Trophoblast cell (in vitro differentiated cells and primary cell): ENCODE measurements around the gene JAKMIP1.
A peak's percentile ranks its signal among the peaks of the same experiment; 100 is the strongest.

ENCODE experiments used
- DNase-seq, 2 donors: peaks; one replicate each; pipeline ENCODE4 v3.0.0-alpha.2; 2016
- H2AFZ ChIP-seq: 2 replicates; pipeline ENCODE4 v1.6.1; 2013; ENCODE audit warnings: low read length, moderate library complexity, mild to moderate bottlenecking; ENCODE audit not compliant: insufficient read depth, poor library complexity
- H2AK5ac ChIP-seq: 2 replicates; pipeline ENCODE4 v1.6.1; 2013; ENCODE audit warnings: mild to moderate bottlenecking, low read length
- H2BK120ac ChIP-seq: 2 replicates; pipeline ENCODE4 v1.6.1; 2013; ENCODE audit warnings: low read length, mild to moderate bottlenecking, moderate library complexity; ENCODE audit not compliant: insufficient read depth, poor library complexity
- H2BK12ac ChIP-seq: 2 replicates; pipeline ENCODE4 v1.6.1; 2013; ENCODE audit warnings: mild to moderate bottlenecking, low read length, moderate library complexity
- H2BK5ac ChIP-seq: 2 replicates; pipeline ENCODE4 v1.6.1; 2013; ENCODE audit warnings: low read length, low read depth, moderate library complexity, mild to moderate bottlenecking; ENCODE audit not compliant: poor library complexity
- H3K14ac ChIP-seq: 2 replicates; pipeline ENCODE4 v1.6.1; 2013; ENCODE audit warnings: mild to moderate bottlenecking, low read length
- H3K18ac ChIP-seq: 2 replicates; pipeline ENCODE4 v1.6.1; 2013; ENCODE audit warnings: mild to moderate bottlenecking, low read length
- H3K23ac ChIP-seq: 2 replicates; pipeline ENCODE4 v1.6.1; 2013; ENCODE audit warnings: low read length
- H3K27ac ChIP-seq: 2 replicates; pipeline ENCODE4 v1.5.1; 2013; ENCODE audit warnings: low read depth, mild to moderate bottlenecking, inconsistent platforms, low read length, moderate library complexity
- H3K27me3 ChIP-seq: 2 replicates; pipeline ENCODE4 v1.6.1; 2013; ENCODE audit warnings: inconsistent platforms, mild to moderate bottlenecking, low read length, moderate library complexity; ENCODE audit not compliant: insufficient read depth
- H3K36me3 ChIP-seq, 2 experiments: 1 replicate in 1 of 2; 2 replicates in 1 of 2; pipeline ENCODE4 v1.6.1; 2013; ENCODE audit warnings: low read length in 2 of 2, mild to moderate bottlenecking in 2 of 2, moderate library complexity in 1 of 2; ENCODE audit not compliant: insufficient read depth in 2 of 2, control insufficient read depth in 1 of 2
- H3K4ac ChIP-seq: 2 replicates; pipeline ENCODE4 v1.6.1; 2013; ENCODE audit warnings: low read depth, mild to moderate bottlenecking, low read length, moderate library complexity
- H3K4me1 ChIP-seq, 2 experiments: 1 replicate in 1 of 2; 2 replicates in 1 of 2; pipeline ENCODE4 v1.6.1; 2013; ENCODE audit warnings: low read length in 2 of 2, mild to moderate bottlenecking in 2 of 2, moderate library complexity in 1 of 2; ENCODE audit not compliant: insufficient read depth in 2 of 2, control insufficient read depth in 1 of 2
- H3K4me2 ChIP-seq: 2 replicates; pipeline ENCODE4 v1.6.1; 2013; ENCODE audit warnings: inconsistent platforms, mild to moderate bottlenecking, low read length, moderate library complexity
- H3K4me3 ChIP-seq: 2 replicates; pipeline ENCODE4 v1.5.1; 2013; ENCODE audit warnings: mild to moderate bottlenecking, low read depth, low read length, inconsistent platforms
- H3K79me1 ChIP-seq: one replicate; pipeline ENCODE4 v1.6.1; 2013; ENCODE audit warnings: low read length
- H3K79me2 ChIP-seq: 2 replicates; pipeline ENCODE4 v1.6.1; 2013; ENCODE audit warnings: low read length, mild to moderate bottlenecking; ENCODE audit not compliant: control insufficient read depth, insufficient read depth, poor library complexity
- H3K9ac ChIP-seq: 2 replicates; pipeline ENCODE4 v1.6.1; 2013; ENCODE audit warnings: mild to moderate bottlenecking, low read length
- H3K9me3 ChIP-seq: 2 replicates; pipeline ENCODE4 v1.6.1; 2013; ENCODE audit warnings: low read depth, mild to moderate bottlenecking, control low read depth, inconsistent platforms, low read length; ENCODE audit not compliant: insufficient read depth
- H4K12ac ChIP-seq: 2 replicates; pipeline ENCODE4 v1.6.1; 2013; ENCODE audit warnings: low read depth, mild to moderate bottlenecking, low read length, moderate library complexity
- H4K8ac ChIP-seq: 2 replicates; pipeline ENCODE4 v1.6.1; 2013; ENCODE audit warnings: low read depth, mild to moderate bottlenecking, low read length, moderate library complexity
- H4K91ac ChIP-seq: one replicate; pipeline ENCODE4 v1.6.1; 2013; ENCODE audit warnings: low read depth, mild to moderate bottlenecking, low read length, moderate library complexity
- WGBS: extraction: QIAGEN DNeasy Blood & Tissue Kit; methylation state at CpG from one replicate; pipeline ENCODE4 v1.1.7; 2013; ENCODE audit warnings: missing lambda C conversion rate; ENCODE audit not compliant: insufficient read length, insufficient coverage; ENCODE audit errors: extremely low coverage; 5-methylcytosine and 5-hydroxymethylcytosine counted together

The JAKMIP1 gene

DNA sequence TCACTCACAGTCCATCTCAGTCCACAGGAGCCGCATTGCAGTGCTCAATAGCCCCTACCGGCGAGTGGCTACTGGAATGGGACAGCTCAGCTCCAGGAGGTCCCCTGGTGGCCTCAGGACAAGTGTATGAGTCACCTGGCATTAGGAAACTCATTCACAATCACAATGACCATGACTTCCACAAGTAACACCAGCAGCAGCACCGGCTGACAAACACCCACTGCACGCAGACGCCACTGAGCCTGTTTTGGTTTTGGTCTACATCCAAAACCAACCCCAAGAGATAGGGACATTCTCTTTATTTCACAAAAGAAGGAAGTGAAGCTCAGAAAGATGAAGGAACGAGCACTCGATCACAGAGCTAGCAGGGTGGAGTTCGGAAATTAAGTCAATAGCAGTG lies 8.1 kb downstream of the JAKMIP1 start:
- H4K8ac ChIP-seq = no peak overlapping the region
- no peak overlapping the region for H2BK120ac ChIP-seq
- no peak overlapping the region for H2BK12ac ChIP-seq
- no peak overlapping the region for H3K4me2 ChIP-seq
- peaks cover 4% of the 10 kb centered on the region for H3K79me1 ChIP-seq
- H2AFZ ChIP-seq = no peak overlapping the region
- H3K27ac ChIP-seq = no peak overlapping the region
- peak; percentile 66 to 82 for DNase-seq
- no peak overlapping the region for H4K12ac ChIP-seq
- no peaks in the 10 kb centered on the region for H3K79me2 ChIP-seq
- H3K4me3 ChIP-seq = no peak overlapping the region
- H3K23ac ChIP-seq = no peak overlapping the region
- no peak overlapping the region for H2BK5ac ChIP-seq
- H3K4me1 ChIP-seq = peaks cover 9 to 12% of the 10 kb centered on the region in 2 experiments
- H3K27me3 ChIP-seq = no peaks in the 10 kb centered on the region
- WGBS = no CpG with 5 or more reads among the region's 9 CpGs
- no peak overlapping the region for H3K4ac ChIP-seq
- no peak overlapping the region for H2AK5ac ChIP-seq
- no peaks in the 10 kb centered on the region for H3K36me3 ChIP-seq
- H3K9ac ChIP-seq = no peak overlapping the region
- no peak overlapping the region for H3K18ac ChIP-seq
- peaks cover 4% of the 10 kb centered on the region for H3K9me3 ChIP-seq
- H3K14ac ChIP-seq = no peak overlapping the region
- H4K91ac ChIP-seq = no peak overlapping the region

DNA sequence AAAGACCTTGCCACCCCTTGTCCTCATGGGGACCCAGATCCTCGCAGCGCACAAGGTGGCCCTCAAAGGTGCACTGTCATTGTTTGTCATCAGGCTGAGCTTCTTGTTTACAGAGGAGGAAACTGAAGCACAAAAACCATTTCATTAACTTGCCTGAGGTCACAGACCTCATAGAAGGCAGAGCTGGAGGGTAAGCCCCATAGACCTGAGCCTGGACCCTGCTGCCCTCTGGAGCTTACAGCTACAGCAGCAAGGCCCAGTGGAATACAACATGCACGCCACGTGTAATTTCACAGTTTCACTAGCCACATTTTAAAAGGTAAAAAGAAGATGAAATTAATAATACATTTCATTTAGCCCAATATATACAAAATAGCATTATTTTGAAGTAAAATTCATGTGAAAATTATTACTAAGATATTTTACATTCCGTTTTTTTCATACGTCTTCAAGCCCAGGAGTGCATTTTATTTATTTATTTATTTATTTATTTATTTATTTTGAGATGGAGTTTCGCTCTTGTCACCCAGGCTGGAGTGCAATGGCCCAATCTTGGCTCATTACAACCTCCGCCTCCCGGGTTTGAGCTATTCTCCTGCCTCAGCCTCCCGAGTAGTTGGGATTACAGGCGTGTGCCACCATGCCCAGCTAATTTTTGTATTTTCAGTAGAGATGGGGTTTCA lies 8.8 kb downstream of the JAKMIP1 start:
- Histone ChIP-seq H3K79me2 (no peaks in the 10 kb centered on the region), H3K18ac (no peak overlapping the region), H2BK12ac (no peak overlapping the region), H2AK5ac (no peak overlapping the region), H3K36me3 (no peaks in the 10 kb centered on the region), H3K27ac (no peak overlapping the region), H3K4me3 (no peak overlapping the region), H3K27me3 (no peaks in the 10 kb centered on the region), H3K9ac (no peak overlapping the region), H3K79me1 (peaks cover 4% of the 10 kb centered on the region), H3K9me3 (peaks cover 4% of the 10 kb centered on the region), H3K4me1 (peaks cover 9 to 12% of the 10 kb centered on the region in 2 experiments), H2BK5ac (no peak overlapping the region), H3K14ac (no peak overlapping the region), H3K23ac (no peak overlapping the region), H2BK120ac (no peak overlapping the region), H2AFZ (no peak overlapping the region), H4K8ac (no peak overlapping the region), H3K4me2 (no peak overlapping the region), H4K91ac (no peak overlapping the region), H4K12ac (no peak overlapping the region), H3K4ac (no peak overlapping the region)
- WGBS = no CpG with 5 or more reads among the region's 11 CpGs
- DNase-seq = no peak

DNA sequence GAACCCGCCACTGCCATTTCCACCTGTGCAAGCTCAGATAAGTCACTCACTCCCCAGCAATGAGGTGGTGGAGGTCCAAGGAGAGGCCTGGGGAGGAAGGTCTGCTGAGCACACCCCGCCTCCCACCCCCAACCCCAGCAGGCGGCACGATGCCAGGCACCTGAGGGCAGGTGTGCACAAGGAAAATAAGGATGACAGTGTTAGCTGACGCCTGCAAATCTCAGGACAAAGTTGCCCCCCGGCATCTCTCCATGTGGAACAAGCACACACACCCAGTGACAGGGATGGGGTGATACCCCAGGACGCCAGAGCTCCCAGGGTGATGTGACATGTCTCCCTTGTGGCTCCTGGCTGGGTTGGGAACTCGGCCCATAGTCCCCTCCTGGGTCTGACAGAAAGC lies 9.9 kb downstream of the JAKMIP1 start:
- WGBS = no CpG with 5 or more reads among the region's 8 CpGs

DNA sequence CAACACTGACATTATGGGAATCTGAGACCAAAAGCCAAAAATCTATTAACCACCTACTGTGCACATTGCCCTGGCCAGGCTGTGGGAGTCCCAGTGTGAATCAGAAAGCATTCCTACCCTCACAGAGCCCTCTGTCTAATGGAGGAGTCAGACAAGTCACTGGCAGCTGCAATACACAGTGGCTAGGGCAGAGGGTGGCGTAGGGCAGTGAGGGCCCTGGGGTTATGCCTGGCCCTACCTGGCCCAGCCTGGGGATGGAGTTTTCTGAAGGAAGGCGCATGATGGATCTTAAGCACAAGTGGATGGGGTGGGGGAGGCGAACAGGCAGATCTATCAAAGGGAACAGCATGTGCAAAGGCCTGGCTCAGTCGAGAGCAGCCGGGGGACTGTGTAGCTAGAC lies 10.8 kb downstream of the JAKMIP1 start:
- no peak overlapping the region for H2BK5ac ChIP-seq
- no peak overlapping the region for H3K18ac ChIP-seq
- peaks cover 9 to 12% of the 10 kb centered on the region in 2 experiments for H3K4me1 ChIP-seq
- no peak overlapping the region for H2AK5ac ChIP-seq
- no peak overlapping the region for H4K12ac ChIP-seq
- no peak overlapping the region for H4K8ac ChIP-seq
- peak overlapping the region; percentile 46 for H3K4me2 ChIP-seq
- H3K9me3 ChIP-seq = peaks cover 4% of the 10 kb centered on the region
- H2AFZ ChIP-seq = no peak overlapping the region
- no peak overlapping the region for H3K9ac ChIP-seq
- H4K91ac ChIP-seq = peak overlapping the region; percentile 6
- WGBS = no CpG with 5 or more reads among the region's 5 CpGs
- H3K27ac ChIP-seq = peak overlapping the region; percentile 34
- DNase-seq = no peak
- peak overlapping the region; percentile 1 for H3K14ac ChIP-seq
- H3K36me3 ChIP-seq = no peaks in the 10 kb centered on the region
- H3K4ac ChIP-seq = no peak overlapping the region
- peak overlapping the region; percentile 19 for H2BK120ac ChIP-seq
- H2BK12ac ChIP-seq = peak overlapping the region; percentile 1
- H3K79me2 ChIP-seq = no peaks in the 10 kb centered on the region
- peaks cover 4% of the 10 kb centered on the region for H3K79me1 ChIP-seq
- no peak overlapping the region for H3K4me3 ChIP-seq
- H3K27me3 ChIP-seq = no peaks in the 10 kb centered on the region
- no peak overlapping the region for H3K23ac ChIP-seq

More for the DNA sequence above, 9.9 kb downstream of the JAKMIP1 start:
- Histone ChIP-seq H3K4me1 (peaks cover 9 to 12% of the 10 kb centered on the region in 2 experiments), H3K9ac (no peak overlapping the region), H2BK120ac (no peak overlapping the region), H3K27ac (no peak overlapping the region), H2BK12ac (no peak overlapping the region), H3K4me3 (no peak overlapping the region), H3K27me3 (no peaks in the 10 kb centered on the region), H3K23ac (no peak overlapping the region), H3K36me3 (no peaks in the 10 kb centered on the region), H4K91ac (no peak overlapping the region), H2AFZ (no peak overlapping the region), H3K4me2 (no peak overlapping the region), H2AK5ac (no peak overlapping the region), H3K18ac (no peak overlapping the region), H4K8ac (no peak overlapping the region), H4K12ac (no peak overlapping the region), H3K9me3 (peaks cover 4% of the 10 kb centered on the region), H3K14ac (no peak overlapping the region), H3K79me1 (peaks cover 4% of the 10 kb centered on the region), H3K79me2 (no peaks in the 10 kb centered on the region), H2BK5ac (no peak overlapping the region), H3K4ac (no peak overlapping the region)
- no peak for DNase-seq
